IMR-90 (cell line): ENCODE results near the gene PTPRG. TPM values are rescaled to one million over a fixed set of nuclear protein-coding genes. Genes with fewer than 3 reads are reported as not detected.

Experiments used
- ATAC-seq: fragments of 200-7000 bp; cut with Tn5 transposase; 2 replicates; pipeline ENCODE4 v1.9.1; 2020; ENCODE audit warnings: low read depth, mild to moderate bottlenecking, moderate library complexity
- BruUV-seq: library from RNA; stranded (reverse); fragments of 400-500 nt; replicated peaks from 2 replicates; lab custom pipeline; 2021; lab: Mats Ljungman, UMichigan
- CTCF ChIA-PET: fragments of 300-600 bp; formaldehyde crosslinking; extraction: SDS; loops from one replicate; lab custom pipeline; 2021; ENCODE audit warnings: antibody characterized with exemption; lab: Yijun Ruan, JAX
- POLR2A ChIA-PET: fragments of 300-600 bp; sonication (Branson Sonifier 250); formaldehyde crosslinking; loops from one replicate; lab custom pipeline; 2022; ENCODE audit warnings: antibody characterized with exemption; ENCODE audit not compliant: unreplicated experiment; lab: Charles Lee
- DNase-seq: peaks from one replicate; pipeline ENCODE4 v3.0.0; 2013
- H2AFZ ChIP-seq: replicated peaks from 2 replicates; pipeline ENCODE3; 2013; ENCODE audit warnings: low read length, mild to moderate bottlenecking; ENCODE audit not compliant: poor library complexity
- H2AK5ac ChIP-seq: 2 replicates; pipeline ENCODE4 v1.6.1; 2013; ENCODE audit warnings: low read depth, low read length, inconsistent platforms
- H2AK9ac ChIP-seq: replicated peaks from 2 replicates; pipeline ENCODE3; 2013; ENCODE audit warnings: mild to moderate bottlenecking, low read depth, low read length, moderate library complexity; ENCODE audit not compliant: poor library complexity
- H2BK120ac ChIP-seq: 2 replicates; pipeline ENCODE4 v1.6.1; 2013; ENCODE audit warnings: low read depth, low read length, inconsistent platforms
- H2BK15ac ChIP-seq: 3 replicates; pipeline ENCODE4 v1.6.1; 2013; ENCODE audit warnings: low read depth, low read length, inconsistent platforms
- H2BK20ac ChIP-seq: 2 replicates; pipeline ENCODE4 v1.6.1; 2013; ENCODE audit warnings: low read depth, mild to moderate bottlenecking, inconsistent platforms, low read length, moderate library complexity
- H2BK5ac ChIP-seq: 2 replicates; pipeline ENCODE4 v1.6.1; 2013; ENCODE audit warnings: mild to moderate bottlenecking, low read depth, low read length, inconsistent platforms; ENCODE audit not compliant: poor library complexity, severe bottlenecking
- H3K14ac ChIP-seq: replicated peaks from 2 replicates; pipeline ENCODE4 v1.6.1; 2013; ENCODE audit warnings: low read depth, low read length, inconsistent platforms
- H3K18ac ChIP-seq: 2 replicates; pipeline ENCODE4 v1.6.1; 2013; ENCODE audit warnings: low read depth, low read length, control low read depth
- H3K23ac ChIP-seq: 2 replicates; pipeline ENCODE4 v1.6.1; 2013; ENCODE audit warnings: low read depth, low read length, inconsistent platforms
- H3K27ac ChIP-seq: 2 replicates; pipeline ENCODE4 v1.5.1; 2013; ENCODE audit warnings: mild to moderate bottlenecking, control low read depth, low read length; ENCODE audit not compliant: insufficient read depth
- H3K27me3 ChIP-seq: 2 replicates; pipeline ENCODE4 v1.6.1; 2013; ENCODE audit warnings: low read length; ENCODE audit not compliant: control insufficient read depth, insufficient read depth
- H3K36me3 ChIP-seq: 2 replicates; pipeline ENCODE4 v1.6.1; 2013; ENCODE audit warnings: low read length, mixed read lengths; ENCODE audit not compliant: control insufficient read depth, insufficient read depth
- H3K4ac ChIP-seq: 2 replicates; pipeline ENCODE4 v1.6.1; 2013; ENCODE audit warnings: low read depth, low read length, inconsistent platforms
- H3K4me1 ChIP-seq: 2 replicates; pipeline ENCODE4 v1.6.1; 2013; ENCODE audit warnings: low read length, mixed read lengths; ENCODE audit not compliant: control insufficient read depth, insufficient read depth
- H3K4me2 ChIP-seq: 2 replicates; pipeline ENCODE4 v1.6.1; 2013; ENCODE audit warnings: low read depth, mild to moderate bottlenecking, control low read depth, low read length, moderate library complexity
- H3K4me3 ChIP-seq: 2 replicates; pipeline ENCODE4 v1.5.1; 2013; ENCODE audit warnings: low read depth, mild to moderate bottlenecking, control low read depth, low read length, moderate library complexity; ENCODE audit not compliant: insufficient read depth
- H3K56ac ChIP-seq: 2 replicates; pipeline ENCODE4 v1.6.1; 2013; ENCODE audit warnings: low read length, inconsistent platforms; ENCODE audit not compliant: insufficient read depth; ENCODE audit errors: extremely low read depth
- H3K79me1 ChIP-seq, 2 experiments: 2 replicates each; pipeline ENCODE4 v1.6.1; 2013; ENCODE audit warnings: low read length in 2 of 2, inconsistent platforms in 1 of 2, low read depth in 1 of 2
- H3K9ac ChIP-seq: 2 replicates; pipeline ENCODE4 v1.6.1; 2013; ENCODE audit warnings: low read depth, low read length, control low read depth
- H3K9me1 ChIP-seq: 2 replicates; pipeline ENCODE4 v1.6.1; 2013; ENCODE audit warnings: low read length, inconsistent platforms; ENCODE audit not compliant: insufficient read depth
- H3K9me3 ChIP-seq: 2 replicates; pipeline ENCODE4 v1.6.1; 2013; ENCODE audit warnings: low read length; ENCODE audit not compliant: control insufficient read depth, insufficient read depth
- H4K20me1 ChIP-seq: 2 replicates; pipeline ENCODE4 v1.6.1; 2013; ENCODE audit warnings: low read length, inconsistent platforms; ENCODE audit not compliant: insufficient read depth
- H4K5ac ChIP-seq: 2 replicates; pipeline ENCODE4 v1.6.1; 2013; ENCODE audit warnings: mild to moderate bottlenecking, low read depth, low read length, control low read depth
- H4K8ac ChIP-seq, 2 experiments: 2 replicates each; pipeline ENCODE4 v1.6.1; 2013; ENCODE audit warnings: low read depth in 2 of 2, low read length in 2 of 2, control low read depth in 1 of 2, inconsistent platforms in 1 of 2
- H4K91ac ChIP-seq: 2 replicates; pipeline ENCODE4 v1.6.1; 2013; ENCODE audit warnings: low read depth, low read length, inconsistent platforms; ENCODE audit not compliant: insufficient read depth
- BHLHE40 ChIP-seq: fragments of 150-350 bp; IDR thresholded peaks from 2 replicates; pipeline ENCODE4 v1.6.1; 2016; ENCODE audit warnings: mild to moderate bottlenecking, low read depth, low read length
- CEBPB ChIP-seq: IDR thresholded peaks from 2 replicates; pipeline ENCODE4 v1.6.1; 2012; ENCODE audit warnings: low read depth, low read length, improper control_type of control experiment
- CHD1 ChIP-seq: IDR thresholded peaks from 2 replicates; pipeline ENCODE4 v1.6.1; 2012; ENCODE audit warnings: low read depth, low read length, improper control_type of control experiment
- FOS ChIP-seq: fragments of 150-350 bp; IDR thresholded peaks from 2 replicates; pipeline ENCODE4 v1.6.1; 2016; ENCODE audit warnings: low read depth, low read length
- MAFK ChIP-seq: IDR thresholded peaks from 2 replicates; pipeline ENCODE4 v1.6.1; 2012; ENCODE audit warnings: low read depth, low read length, improper control_type of control experiment
- MAZ ChIP-seq: IDR thresholded peaks from 2 replicates; pipeline ENCODE4 v1.6.1; 2012; ENCODE audit warnings: low read depth, mild to moderate bottlenecking, low read length, improper control_type of control experiment, moderate library complexity, borderline replicate concordance
- MXI1 ChIP-seq: IDR thresholded peaks from 2 replicates; pipeline ENCODE4 v1.6.1; 2012; ENCODE audit warnings: low read depth, mild to moderate bottlenecking, low read length, moderate library complexity, borderline replicate concordance
- NFE2L2 ChIP-seq: fragments of 150-350 bp; IDR thresholded peaks from 2 replicates; pipeline ENCODE4 v1.6.1; 2016; ENCODE audit warnings: low read depth, mild to moderate bottlenecking, low read length
- POLR2A ChIP-seq: IDR thresholded peaks from 2 replicates; pipeline ENCODE4 v1.6.1; 2012; ENCODE audit warnings: mild to moderate bottlenecking, low read depth, low read length
- RAD21 ChIP-seq: IDR thresholded peaks from 2 replicates; pipeline ENCODE4 v1.6.1; 2012; ENCODE audit warnings: low read length, improper control_type of control experiment
- RCOR1 ChIP-seq: IDR thresholded peaks from 2 replicates; pipeline ENCODE4 v1.6.1; 2012; ENCODE audit warnings: mild to moderate bottlenecking, low read length, improper control_type of control experiment; ENCODE audit not compliant: insufficient replicate concordance
- RFX5 ChIP-seq: IDR thresholded peaks from 2 replicates; pipeline ENCODE4 v1.8.0; 2012; ENCODE audit warnings: low read depth, mild to moderate bottlenecking, low read length, moderate library complexity
- SMC3 ChIP-seq: fragments of 150-350 bp; IDR thresholded peaks from 2 replicates; pipeline ENCODE4 v1.6.1; 2016; ENCODE audit warnings: low read depth, mild to moderate bottlenecking, antibody characterized with exemption, low read length, moderate library complexity
- WGBS, 2 experiments: methylation state at CpG; one replicate each; pipeline versions ENCODE4 v1.1.5 to v1.1.7; 2013; ENCODE audit warnings: missing lambda C conversion rate in 2 of 2; ENCODE audit not compliant: insufficient read length in 1 of 2; ENCODE audit errors: extremely low coverage in 2 of 2; 5-methylcytosine and 5-hydroxymethylcytosine counted together
- dilution Hi-C: fragments of 300-500 bp; cut with HindIII; formaldehyde crosslinking; loops from one replicate; pipeline ENCODE4 v1.14.3; 2018; ENCODE audit warnings: low sequenced_read_pairs; ENCODE audit not compliant: unreplicated experiment
- in situ Hi-C: fragments of 300-500 bp; cut with MboI; formaldehyde crosslinking; loops from 3 replicates; pipeline ENCODE4 v1.14.3; 2019; ENCODE audit warnings: low sequenced_read_pairs, inconsistent platforms, mixed read lengths
- intact Hi-C: fragments of 100-400 bp; cut with micrococcal nuclease; formaldehyde crosslinking; loops from 2 replicates; pipeline ENCODE4 v1.10.0; 2022
- polyA plus RNA-seq, 3 experiments: library from polyadenylated mRNA; depleted of rRNA; stranded (reverse); fragments of >200 nt; gene quantifications; 2 replicates each; pipeline ENCODE4 v1.2.3, GENCODE V29; 2012; ENCODE audit warnings: low replicate concordance in 1 of 3
- total RNA-seq: library from RNA; depleted of rRNA; stranded (reverse); fragments of >200 nt; gene quantifications from 2 replicates; pipeline ENCODE4 v1.2.3, GENCODE V29; 2012
- TF ChIP-seq, protein P1 (sequence below): conservative IDR thresholded peaks from 2 replicates; pipeline ENCODE4 v1.5.1; 2012; ENCODE audit warnings: mild to moderate bottlenecking, low read depth, low read length, improper control_type of control experiment
- TF ChIP-seq, protein P2 (sequence below): fragments of 150-350 bp; IDR thresholded peaks from 2 replicates; pipeline ENCODE4 v1.6.1; 2017; ENCODE audit warnings: mild to moderate bottlenecking, antibody characterized with exemption, low read length, low read depth
- TF ChIP-seq, protein P3 (sequence below): fragments of 150-350 bp; IDR thresholded peaks from 2 replicates; pipeline ENCODE4 v1.6.1; 2016; ENCODE audit warnings: low read depth, mild to moderate bottlenecking, low read length, moderate library complexity, borderline replicate concordance

The PTPRG gene
- total and polyA plus RNA-seq, 2 of the 4 experiments (the other 2 are of a cell fraction) = 7.7 to 31.0 TPM

DNA sequence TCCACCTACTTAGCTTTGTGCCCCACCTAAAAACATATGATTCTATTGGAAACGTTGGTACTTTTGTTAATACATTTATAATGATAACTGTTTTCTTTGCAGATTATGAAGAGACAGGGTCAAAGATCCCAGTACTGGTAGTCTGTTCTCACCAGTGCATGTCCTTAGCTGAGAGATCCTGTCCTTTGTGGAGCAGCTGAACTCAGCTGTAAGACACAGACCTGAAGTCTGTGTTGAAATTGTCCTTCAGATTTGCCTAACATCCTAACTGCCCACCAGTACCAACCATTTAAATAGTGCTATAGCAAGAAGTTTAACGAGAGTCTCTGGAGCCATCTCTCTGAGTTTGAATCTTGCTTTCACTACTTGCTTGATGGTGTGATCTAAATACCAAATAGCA lies 413.3 kb downstream of the PTPRG start:
- Histone ChIP-seq H3K36me3 (no peaks in the 10 kb centered on the region), H2AFZ (no peak overlapping the region), H3K56ac (no peak overlapping the region), H3K4me2 (no peak overlapping the region), H2BK5ac (no peak overlapping the region), H2AK5ac (no peak overlapping the region), H3K9ac (no peak overlapping the region), H3K14ac (no peak overlapping the region), H3K9me1 (no peaks in the 10 kb centered on the region), H3K4me1 (no peaks in the 10 kb centered on the region), H2AK9ac (no peak overlapping the region), H3K27me3 (no peaks in the 10 kb centered on the region), H2BK20ac (no peak overlapping the region), H4K20me1 (no peaks in the 10 kb centered on the region), H3K4me3 (no peak overlapping the region), H3K9me3 (no peaks in the 10 kb centered on the region), H4K5ac (no peak overlapping the region), H3K4ac (no peak overlapping the region), H3K27ac (no peak overlapping the region), H3K23ac (no peak overlapping the region), H3K18ac (no peak overlapping the region), H2BK15ac (no peak overlapping the region), H4K91ac (no peak overlapping the region), H4K8ac (no peak overlapping the region), H2BK120ac (no peak overlapping the region), H3K79me1 (peaks cover 0 to 11% of the 10 kb centered on the region in 2 experiments)
- no CpG with 5 or more reads among the region's 2 CpGs for WGBS, 2 experiments
- ChIA-PET POLR2A (no interaction called here), CTCF (no interaction called here)
- no TSS peak for BruUV-seq
- DNase-seq = no peak
- dilution Hi-C loops = no loop called here
- TF ChIP-seq CEBPB (no peak), BHLHE40 (no peak), MAZ (no peak), MXI1 (no peak), MAFK (no peak), RFX5 (no peak), SMC3 (no peak), RAD21 (no peak), NFE2L2 (no peak), POLR2A (no peak), FOS (no peak), CHD1 (no peak), RCOR1 (no peak)
- TF ChIP-seq, protein P1, sequence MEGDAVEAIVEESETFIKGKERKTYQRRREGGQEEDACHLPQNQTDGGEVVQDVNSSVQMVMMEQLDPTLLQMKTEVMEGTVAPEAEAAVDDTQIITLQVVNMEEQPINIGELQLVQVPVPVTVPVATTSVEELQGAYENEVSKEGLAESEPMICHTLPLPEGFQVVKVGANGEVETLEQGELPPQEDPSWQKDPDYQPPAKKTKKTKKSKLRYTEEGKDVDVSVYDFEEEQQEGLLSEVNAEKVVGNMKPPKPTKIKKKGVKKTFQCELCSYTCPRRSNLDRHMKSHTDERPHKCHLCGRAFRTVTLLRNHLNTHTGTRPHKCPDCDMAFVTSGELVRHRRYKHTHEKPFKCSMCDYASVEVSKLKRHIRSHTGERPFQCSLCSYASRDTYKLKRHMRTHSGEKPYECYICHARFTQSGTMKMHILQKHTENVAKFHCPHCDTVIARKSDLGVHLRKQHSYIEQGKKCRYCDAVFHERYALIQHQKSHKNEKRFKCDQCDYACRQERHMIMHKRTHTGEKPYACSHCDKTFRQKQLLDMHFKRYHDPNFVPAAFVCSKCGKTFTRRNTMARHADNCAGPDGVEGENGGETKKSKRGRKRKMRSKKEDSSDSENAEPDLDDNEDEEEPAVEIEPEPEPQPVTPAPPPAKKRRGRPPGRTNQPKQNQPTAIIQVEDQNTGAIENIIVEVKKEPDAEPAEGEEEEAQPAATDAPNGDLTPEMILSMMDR = no peak
- TF ChIP-seq, protein P2, sequence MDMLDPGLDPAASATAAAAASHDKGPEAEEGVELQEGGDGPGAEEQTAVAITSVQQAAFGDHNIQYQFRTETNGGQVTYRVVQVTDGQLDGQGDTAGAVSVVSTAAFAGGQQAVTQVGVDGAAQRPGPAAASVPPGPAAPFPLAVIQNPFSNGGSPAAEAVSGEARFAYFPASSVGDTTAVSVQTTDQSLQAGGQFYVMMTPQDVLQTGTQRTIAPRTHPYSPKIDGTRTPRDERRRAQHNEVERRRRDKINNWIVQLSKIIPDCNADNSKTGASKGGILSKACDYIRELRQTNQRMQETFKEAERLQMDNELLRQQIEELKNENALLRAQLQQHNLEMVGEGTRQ = no peak
- TF ChIP-seq, protein P3, sequence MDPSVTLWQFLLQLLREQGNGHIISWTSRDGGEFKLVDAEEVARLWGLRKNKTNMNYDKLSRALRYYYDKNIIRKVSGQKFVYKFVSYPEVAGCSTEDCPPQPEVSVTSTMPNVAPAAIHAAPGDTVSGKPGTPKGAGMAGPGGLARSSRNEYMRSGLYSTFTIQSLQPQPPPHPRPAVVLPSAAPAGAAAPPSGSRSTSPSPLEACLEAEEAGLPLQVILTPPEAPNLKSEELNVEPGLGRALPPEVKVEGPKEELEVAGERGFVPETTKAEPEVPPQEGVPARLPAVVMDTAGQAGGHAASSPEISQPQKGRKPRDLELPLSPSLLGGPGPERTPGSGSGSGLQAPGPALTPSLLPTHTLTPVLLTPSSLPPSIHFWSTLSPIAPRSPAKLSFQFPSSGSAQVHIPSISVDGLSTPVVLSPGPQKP = no peak
- intact Hi-C loops = no loop called here
- in situ Hi-C loops = no loop called here
- ATAC-seq = no peak
